ENCODE data around the gene LMO7.

The LMO7 gene

DNA sequence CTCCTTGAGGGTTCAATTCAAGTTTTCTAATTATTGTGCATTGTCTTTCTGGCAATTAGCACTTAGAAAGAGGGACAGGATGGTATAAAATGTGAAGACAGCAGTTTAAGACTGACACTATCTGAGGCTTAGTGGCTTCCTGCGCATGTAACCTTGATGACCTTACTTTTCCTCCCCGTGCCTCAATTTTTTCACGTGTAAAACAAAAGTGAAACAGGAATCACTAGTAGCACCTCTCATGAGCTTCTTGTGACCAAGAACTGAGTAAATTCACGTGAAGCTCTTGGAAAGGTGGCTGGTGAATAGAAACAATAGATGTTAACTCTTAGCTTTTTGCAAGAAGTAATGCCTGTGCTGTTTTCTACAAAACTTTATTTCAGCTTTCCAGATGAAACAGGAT, 233.9 kb downstream of the LMO7 start:
- DNase-seq (ENCODE audit: extremely low spot score, insufficient read length, low read depth) (no peak), FAIRE-seq (no peak)

DNA sequence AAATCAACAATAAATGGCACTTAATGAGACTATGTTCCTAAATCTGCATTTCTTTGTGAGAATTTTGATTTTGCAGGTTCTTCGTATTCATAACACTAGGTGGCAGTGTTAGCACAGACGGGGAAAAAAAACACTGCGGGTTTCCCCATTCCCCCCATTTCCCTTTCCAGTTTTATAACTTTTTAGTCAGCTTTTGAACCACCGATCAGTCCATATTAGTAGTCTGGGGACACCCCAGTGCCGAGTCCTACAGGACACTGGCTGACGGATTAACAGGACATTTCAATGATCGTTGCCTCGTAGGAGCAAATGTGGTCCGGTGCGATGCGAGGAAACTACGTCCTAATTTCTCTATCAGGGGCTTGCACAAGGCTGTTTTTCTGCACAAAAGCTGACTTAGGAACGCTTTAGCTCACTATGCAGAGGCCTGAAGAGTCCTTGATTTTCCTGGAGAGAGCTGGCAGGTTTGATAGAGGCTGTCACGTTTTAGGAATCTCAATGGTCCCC, 234.3 kb downstream of the LMO7 start:
- DNase-seq (ENCODE audit: extremely low spot score, insufficient read length, low read depth), result peak; percentile 11
- peak; percentile 75 for FAIRE-seq

DNA sequence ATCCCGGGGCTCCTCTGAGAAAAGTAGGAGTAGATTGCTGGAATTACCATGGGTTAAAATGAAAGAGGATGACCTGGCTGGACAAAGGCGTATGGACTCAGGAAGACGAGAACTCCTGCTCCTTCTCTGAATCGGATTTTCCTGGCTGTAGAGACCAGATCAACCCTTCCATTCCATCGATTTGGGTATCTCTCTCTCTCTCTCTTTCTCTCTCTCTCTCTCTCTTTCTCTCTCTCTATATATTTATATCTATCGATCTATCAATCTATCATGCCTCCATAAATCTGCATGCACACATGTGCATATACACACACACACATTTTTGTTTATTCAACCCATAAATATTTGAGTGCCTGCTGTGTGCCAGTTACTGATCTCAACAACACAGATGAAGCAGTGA, 234.9 kb downstream of the LMO7 start:
- FAIRE-seq, result no peak
- DNase-seq (ENCODE audit: extremely low spot score, insufficient read length, low read depth), result no peak

DNA sequence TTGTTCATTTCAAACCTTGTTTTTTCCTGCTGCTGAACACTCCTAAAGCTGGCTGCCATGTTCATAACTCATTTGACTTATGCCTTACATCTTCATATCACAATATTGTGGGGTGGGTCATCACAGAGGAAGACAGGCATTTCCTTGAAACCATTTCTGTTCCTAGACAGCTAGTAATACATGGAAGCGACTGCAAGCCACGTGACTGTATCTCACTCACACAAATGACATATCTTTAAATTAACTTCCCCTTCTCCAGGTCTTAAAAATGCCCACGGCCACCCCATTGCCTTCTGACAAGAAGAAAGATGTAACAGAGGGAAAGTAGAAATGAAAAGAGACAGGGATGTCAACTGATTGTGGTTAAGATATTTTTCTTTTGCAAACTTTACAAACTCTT, 236.8 kb downstream of the LMO7 start:
- DNase-seq (ENCODE audit: extremely low spot score, insufficient read length, low read depth), result no peak
- no peak for FAIRE-seq

DNA sequence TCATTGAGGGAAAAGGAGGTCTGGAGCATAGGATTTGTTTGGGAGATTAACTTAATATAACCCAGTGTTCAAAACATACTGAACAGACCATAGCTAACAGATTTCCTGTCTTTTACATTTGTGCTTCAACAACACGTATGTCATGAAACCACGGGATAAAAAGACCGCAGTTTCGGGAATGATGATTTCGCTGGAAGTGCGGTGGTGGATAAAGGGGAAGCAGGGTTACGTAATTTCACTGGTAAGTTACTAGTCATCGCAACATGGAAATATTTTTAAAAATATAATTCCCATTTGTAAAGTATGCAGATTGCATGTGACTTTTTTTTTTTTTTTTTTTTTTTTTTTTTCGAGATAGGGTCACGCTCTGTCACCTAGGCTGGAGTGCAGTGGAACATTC, 237.4 kb downstream of the LMO7 start:
- no peak for FAIRE-seq
- DNase-seq (ENCODE audit: extremely low spot score, insufficient read length, low read depth), result no peak

GRCh38 chr13:75875450-75875849, 239.3 kb downstream of the LMO7 start:
- FAIRE-seq (no peak), DNase-seq (ENCODE audit: extremely low spot score, insufficient read length, low read depth) (no peak)

GRCh38 chr13:75876142-75877050, 240.3 kb downstream of the LMO7 start:
- DNase-seq (ENCODE audit: extremely low spot score, insufficient read length, low read depth), result peak; percentile 22
- peak; percentile 90 for FAIRE-seq

- DNase-seq (ENCODE audit: extremely low spot score, insufficient read length, low read depth) (no peak), FAIRE-seq (no peak)
Measured at GRCh38 chr13:75877071-75877470, 240.9 kb downstream of the LMO7 start.

- FAIRE-seq (no peak), DNase-seq (ENCODE audit: extremely low spot score, insufficient read length, low read depth) (no peak)
Measured at GRCh38 chr13:75879656-75880055, 243.5 kb downstream of the LMO7 start.

DNA sequence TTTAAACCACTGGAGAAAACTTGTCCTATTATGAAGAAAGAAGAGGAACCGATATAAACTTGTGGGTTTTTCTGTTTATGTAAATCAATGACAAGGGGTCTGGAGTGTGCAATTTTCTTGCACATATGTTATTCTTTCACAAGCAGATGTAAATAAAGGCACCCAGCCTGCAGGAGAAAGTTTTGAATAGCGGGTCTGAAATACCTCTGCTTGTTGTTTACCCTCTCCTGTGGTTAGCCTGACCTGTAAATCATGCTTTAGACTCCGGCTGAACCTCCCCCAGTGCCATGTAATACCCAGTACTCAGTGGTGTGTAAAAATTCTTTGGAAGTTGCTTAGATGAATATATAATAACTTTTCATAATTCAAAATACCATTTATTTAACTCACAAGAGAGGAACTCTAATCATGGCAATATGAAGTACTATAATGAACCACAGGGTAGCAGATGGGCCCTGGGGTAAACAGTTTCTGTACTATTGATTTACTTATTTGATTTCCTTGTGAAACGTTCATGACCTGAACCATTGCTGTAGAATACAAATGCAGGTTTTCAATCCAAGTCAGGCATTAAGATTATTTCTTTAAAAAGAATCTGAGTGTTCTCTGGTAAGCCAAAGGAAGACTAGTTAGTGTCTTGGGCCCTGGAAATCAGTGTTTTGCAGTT, 245.1 kb downstream of the LMO7 start:
- no peak for FAIRE-seq

DNA sequence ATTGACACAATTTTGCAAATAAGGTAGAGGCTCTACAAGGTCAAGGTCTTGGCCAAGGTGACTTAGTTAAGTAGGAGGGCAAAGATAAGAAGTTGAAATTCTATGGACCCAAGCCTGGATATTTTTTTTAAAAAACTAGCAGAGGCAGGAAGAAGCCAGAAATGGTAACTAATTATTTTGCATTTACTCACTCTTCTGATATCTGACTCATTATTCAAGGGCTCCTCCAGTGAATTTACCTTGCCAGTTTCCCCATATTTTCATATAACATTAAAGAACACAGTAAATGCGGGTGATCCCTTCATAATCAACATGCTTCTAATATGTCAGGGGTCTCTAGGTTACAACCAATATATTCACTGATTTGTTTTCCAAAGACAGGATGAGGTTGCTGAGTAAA, 246.1 kb downstream of the LMO7 start:
- FAIRE-seq, result no peak
- no peak for DNase-seq (ENCODE audit: extremely low spot score, insufficient read length, low read depth)

More for the DNA sequence above, 245.1 kb downstream of the LMO7 start:
- DNase-seq (ENCODE audit: extremely low spot score, insufficient read length, low read depth), result no peak

DNA sequence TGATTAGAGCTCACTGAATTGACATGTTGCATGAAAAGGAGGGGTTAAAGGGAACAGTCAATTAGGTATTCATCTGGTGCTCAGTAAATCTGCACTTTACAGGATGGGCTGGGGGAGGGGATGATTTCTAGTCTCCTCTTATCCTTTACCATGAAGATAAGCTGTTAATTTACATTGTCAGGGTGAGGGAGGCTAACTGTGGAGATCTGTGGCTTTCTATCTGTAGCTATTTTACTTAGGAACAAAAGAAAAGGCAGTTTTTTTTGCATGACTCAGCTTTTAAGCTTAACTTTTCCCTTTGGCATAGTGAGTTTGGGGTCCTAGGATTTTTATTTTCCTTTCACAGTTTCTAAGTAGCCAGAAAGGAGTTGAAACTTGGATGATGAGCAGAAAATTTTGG, 253.3 kb downstream of the LMO7 start:
- FAIRE-seq (no peak), DNase-seq (ENCODE audit: extremely low spot score, insufficient read length, low read depth) (no peak)

DNA sequence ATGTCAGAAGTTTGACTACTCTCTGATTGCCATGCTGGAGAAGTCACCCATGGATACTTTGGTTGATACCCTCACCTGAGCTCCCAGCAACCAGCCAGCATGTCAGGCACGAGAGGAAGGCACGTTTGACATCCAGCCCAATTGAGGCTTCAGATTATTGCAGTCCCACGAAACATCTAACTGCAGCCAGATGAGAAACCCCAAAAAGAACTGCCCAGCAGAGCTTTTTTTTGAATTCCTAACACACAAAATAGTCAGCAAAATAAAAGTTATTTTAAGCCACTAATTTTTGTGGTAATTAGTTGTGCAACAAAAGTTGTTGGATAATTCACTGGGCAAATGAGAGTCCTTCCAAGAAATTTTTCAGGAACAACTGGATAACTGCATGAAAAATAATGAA, 259.0 kb downstream of the LMO7 start:
- no peak for DNase-seq (ENCODE audit: extremely low spot score, insufficient read length, low read depth)
- FAIRE-seq, result no peak

GRCh38 chr13:75896271-75896670, 260.1 kb downstream of the LMO7 start:
- DNase-seq (ENCODE audit: extremely low spot score, insufficient read length, low read depth) (no peak), FAIRE-seq (no peak)

- FAIRE-seq (no peak), DNase-seq (ENCODE audit: extremely low spot score, insufficient read length, low read depth) (no peak)
Measured at GRCh38 chr13:75897386-75897785, 261.3 kb downstream of the LMO7 start.

- FAIRE-seq, result no peak
- no peak for DNase-seq (ENCODE audit: extremely low spot score, insufficient read length, low read depth)
Measured at GRCh38 chr13:75901501-75901900, 265.4 kb downstream of the LMO7 start.

DNA sequence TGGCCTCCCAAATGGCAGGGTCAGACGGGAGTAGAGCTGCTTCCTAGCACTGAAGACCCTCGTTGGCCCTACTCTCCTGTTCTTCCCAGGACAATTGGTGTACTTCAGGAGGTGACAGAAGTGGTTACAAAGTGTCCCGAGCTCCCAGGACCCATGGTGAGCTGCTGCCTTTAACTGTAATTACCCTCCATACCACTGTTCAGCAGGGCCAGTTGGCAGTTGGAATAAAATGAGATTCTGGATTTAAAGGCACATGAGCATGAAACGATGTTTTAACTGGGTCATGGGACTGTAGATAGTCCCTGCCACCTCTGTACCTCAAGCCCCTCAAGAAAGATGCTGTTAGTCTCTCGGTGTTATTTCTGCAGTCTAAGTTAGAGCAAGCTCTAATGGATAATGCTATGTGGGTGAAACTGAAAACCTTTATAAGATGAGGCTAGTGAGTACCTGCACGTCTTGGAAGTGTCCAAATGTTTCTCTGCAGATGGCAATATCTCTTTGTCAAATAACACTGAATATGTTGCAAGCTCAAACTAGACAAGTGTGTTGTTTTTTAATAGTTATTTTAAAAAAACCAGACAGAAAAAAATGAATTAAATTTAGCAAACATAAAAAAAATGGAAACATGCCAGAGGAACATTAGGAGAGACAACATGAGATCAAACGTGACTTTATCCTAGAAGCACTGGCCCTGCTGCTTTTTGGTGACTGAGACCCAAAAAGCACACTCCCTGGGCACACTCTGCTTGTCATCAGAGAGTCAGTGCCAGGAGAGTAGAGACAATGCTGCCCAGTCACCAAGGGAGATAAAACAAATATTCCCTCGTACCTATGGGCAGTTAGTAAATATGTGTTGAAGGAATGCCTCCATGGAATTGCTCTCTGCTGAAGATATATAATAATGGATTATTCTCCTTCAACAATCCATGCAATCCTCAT, 266.3 kb downstream of the LMO7 start:
- no peak for DNase-seq (ENCODE audit: extremely low spot score, insufficient read length, low read depth)
- no peak for FAIRE-seq

GRCh38 chr13:75904012-75904411, 267.9 kb downstream of the LMO7 start:
- DNase-seq (ENCODE audit: extremely low spot score, insufficient read length, low read depth), result no peak
- FAIRE-seq, result no peak

DNA sequence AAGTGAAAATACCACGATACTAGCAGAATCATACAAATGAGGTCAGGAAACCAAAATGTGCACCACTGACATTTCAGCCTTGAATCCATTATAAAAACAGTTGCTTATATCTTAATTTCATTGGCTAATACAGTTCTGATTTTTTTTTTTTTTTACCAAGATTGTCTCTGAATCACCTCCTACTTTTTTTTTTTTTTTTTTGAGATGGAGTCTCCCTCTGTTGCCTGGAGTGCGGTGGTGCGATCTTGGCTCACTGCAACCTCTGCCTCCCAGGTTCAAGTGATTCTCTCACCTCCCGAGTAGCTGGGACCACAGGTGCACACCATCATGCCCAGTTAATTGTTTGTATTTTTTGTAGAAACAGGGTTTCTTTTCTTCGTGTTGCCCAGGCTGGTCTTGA, 270.2 kb downstream of the LMO7 start:
- FAIRE-seq (no peak), DNase-seq (ENCODE audit: extremely low spot score, insufficient read length, low read depth) (no peak)

GRCh38 chr13:75907044-75907443, 270.9 kb downstream of the LMO7 start:
- FAIRE-seq, result no peak

More at GRCh38 chr13:75907044-75907443, 270.9 kb downstream of the LMO7 start:
- DNase-seq (ENCODE audit: extremely low spot score, insufficient read length, low read depth), result no peak
